ENCODE results near the gene RNU6-9.
A peak's percentile ranks its signal among the peaks of the same experiment; 100 is the strongest.

Gene RNU6-9

GRCh38 chr19:918481-919198 lies 25.4 kb downstream of the RNU6-9 start (continued):
- TF ChIP-seq PBX3 (CRISPR knock-in tag; IDR thresholded peaks at IDR 0.05), result no peak

- ChIA-PET CTCF (interaction anchor here (0.6 to 5.8 kb wide), 4 partner anchors 55 to 320 kb away, joined by 3 to 116 read pairs (median 6); partner anchors contain the start of gene WDR18), POLR2A (interaction anchor here (0.7 kb wide), 1 partner anchor 102 kb away, joined by 4 read pairs; no protein-coding TSS in a partner anchor)
- TF ChIP-seq ZEB2 (tag by site-specific recombination; IDR thresholded peaks at IDR 0.05), result peak; percentile 88
- TF ChIP-seq ZNF24 (tag by site-specific recombination; IDR thresholded peaks at IDR 0.05), result peak; percentile 77; the same call in 1 of the 2 replicates
- TF ChIP-seq PATZ1 (tag by site-specific recombination; IDR thresholded peaks at IDR 0.05), result peak; percentile 43
- no peak for TF ChIP-seq ZNF654 (tag by site-specific recombination; IDR thresholded peaks at IDR 0.05; ENCODE audit: low read depth)
- TF ChIP-seq ZIC2 (tag by site-specific recombination; IDR thresholded peaks at IDR 0.05), result peak; percentile 77
- peak; percentile 81; the same call in 1 of the 2 replicates for TF ChIP-seq ZBTB7A (tag by site-specific recombination; IDR thresholded peaks at IDR 0.05; ENCODE audit: low read depth)
- TF ChIP-seq ZNF2 (tag by site-specific recombination; IDR thresholded peaks at IDR 0.05), result peak; percentile 47; the same call in 1 of the 2 replicates
- TF ChIP-seq, protein P1, sequence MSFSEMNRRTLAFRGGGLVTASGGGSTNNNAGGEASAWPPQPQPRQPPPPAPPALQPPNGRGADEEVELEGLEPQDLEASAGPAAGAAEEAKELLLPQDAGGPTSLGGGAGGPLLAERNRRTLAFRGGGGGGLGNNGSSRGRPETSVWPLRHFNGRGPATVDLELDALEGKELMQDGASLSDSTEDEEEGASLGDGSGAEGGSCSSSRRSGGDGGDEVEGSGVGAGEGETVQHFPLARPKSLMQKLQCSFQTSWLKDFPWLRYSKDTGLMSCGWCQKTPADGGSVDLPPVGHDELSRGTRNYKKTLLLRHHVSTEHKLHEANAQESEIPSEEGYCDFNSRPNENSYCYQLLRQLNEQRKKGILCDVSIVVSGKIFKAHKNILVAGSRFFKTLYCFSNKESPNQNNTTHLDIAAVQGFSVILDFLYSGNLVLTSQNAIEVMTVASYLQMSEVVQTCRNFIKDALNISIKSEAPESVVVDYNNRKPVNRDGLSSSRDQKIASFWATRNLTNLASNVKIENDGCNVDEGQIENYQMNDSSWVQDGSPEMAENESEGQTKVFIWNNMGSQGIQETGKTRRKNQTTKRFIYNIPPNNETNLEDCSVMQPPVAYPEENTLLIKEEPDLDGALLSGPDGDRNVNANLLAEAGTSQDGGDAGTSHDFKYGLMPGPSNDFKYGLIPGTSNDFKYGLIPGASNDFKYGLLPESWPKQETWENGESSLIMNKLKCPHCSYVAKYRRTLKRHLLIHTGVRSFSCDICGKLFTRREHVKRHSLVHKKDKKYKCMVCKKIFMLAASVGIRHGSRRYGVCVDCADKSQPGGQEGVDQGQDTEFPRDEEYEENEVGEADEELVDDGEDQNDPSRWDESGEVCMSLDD (tag by site-specific recombination; IDR thresholded peaks at IDR 0.05), result peak; percentile 78
- TF ChIP-seq SP7 (tag by site-specific recombination; IDR thresholded peaks at IDR 0.05), result no peak
- no peak for TF ChIP-seq MZF1 (tag by site-specific recombination; IDR thresholded peaks at IDR 0.05; ENCODE audit: borderline replicate concordance)
- peak; percentile 64 for TF ChIP-seq ZNF324 (tag by site-specific recombination; IDR thresholded peaks at IDR 0.05)
- 0 out of 2 replicates have a peak, but pooled peaks have one; percentile 16 for TF ChIP-seq ZNF76 (tag by site-specific recombination; IDR thresholded peaks at IDR 0.05; ENCODE audit: borderline replicate concordance, low read depth)
- TF ChIP-seq ZBTB26 (tag by site-specific recombination; optimal IDR thresholded peaks at IDR 0.05), result peak; percentile 78
- TF ChIP-seq ZNF585B (tag by site-specific recombination; IDR thresholded peaks at IDR 0.05), result no peak
- peak; percentile 26 for TF ChIP-seq ZNF600 (tag by site-specific recombination; IDR thresholded peaks at IDR 0.05)
- peak; percentile 59; the same call in 1 of the 2 replicates for TF ChIP-seq HIC1 (tag by site-specific recombination; IDR thresholded peaks at IDR 0.05)
- TF ChIP-seq, protein P2, sequence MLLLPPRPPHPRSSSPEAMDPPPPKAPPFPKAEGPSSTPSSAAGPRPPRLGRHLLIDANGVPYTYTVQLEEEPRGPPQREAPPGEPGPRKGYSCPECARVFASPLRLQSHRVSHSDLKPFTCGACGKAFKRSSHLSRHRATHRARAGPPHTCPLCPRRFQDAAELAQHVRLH (tag by site-specific recombination; IDR thresholded peaks at IDR 0.05), result 0 out of 2 replicates have a peak, but pooled peaks have one; percentile 40
- TF ChIP-seq WT1 (tag by site-specific recombination; IDR thresholded peaks at IDR 0.05), result 0 out of 2 replicates have a peak, but pooled peaks have one; percentile 9
- peak; percentile 29; the same call in 1 of the 2 replicates for TF ChIP-seq BCL11B (tag by site-specific recombination; IDR thresholded peaks at IDR 0.05; ENCODE audit: low read depth)
- peak; percentile 63 for TF ChIP-seq GLIS1 (tag by site-specific recombination; IDR thresholded peaks at IDR 0.05)
- no peak for TF ChIP-seq ZNF621 (tag by site-specific recombination; IDR thresholded peaks at IDR 0.05)
- peak; percentile 98 for TF ChIP-seq ZNF335 (tag by site-specific recombination; conservative IDR thresholded peaks at IDR 0.05)
Measured at GRCh38 chr19:919199-920050, 26.1 kb downstream of the RNU6-9 start.

More at GRCh38 chr19:919199-920050, 26.1 kb downstream of the RNU6-9 start:
- Histone ChIP-seq H3K4me1 (ENCODE audit: control insufficient read depth, insufficient read depth, low read length) (peaks cover 2% of the 10 kb centered on the region; the same call in 1 of the 2 replicates), H3K4me3 (ENCODE audit: low read depth, low read length) (no peak overlapping the region), H3K9me3 (ENCODE audit: control insufficient read depth, insufficient read depth, low read depth, low read length) (no peaks in the 10 kb centered on the region), H3K36me3 (ENCODE audit: control insufficient read depth in 2 of 2, insufficient read depth in 1 of 2, low read length in 2 of 2) (no peaks in the 10 kb centered on the region), H3K27ac (ENCODE audit: extremely low read depth, low read depth, low read length) (no peak overlapping the region)
